PFSK-1 (cell line): ENCODE results near the gene SPATA18.

ENCODE experiments used
- FOXP2 ChIP-seq: optimal IDR thresholded peaks from 2 replicates; pipeline ENCODE3; 2011; ENCODE audit warnings: borderline replicate concordance, control low read depth, inconsistent platforms; ENCODE audit not compliant: insufficient read depth; ENCODE audit errors: extremely low read length, extremely low read depth
- POLR2AphosphoS5 ChIP-seq: IDR thresholded peaks from 2 replicates; pipeline ENCODE4 v1.6.1; 2012; ENCODE audit warnings: low read depth, mild to moderate bottlenecking, control low read depth, low read length, moderate library complexity
- REST ChIP-seq, 2 experiments: IDR thresholded peaks; 2 replicates each; pipeline versions ENCODE4 v1.6.1 to v1.8.0; 2011 to 2012; ENCODE audit warnings: low read depth in 2 of 2, low read length in 2 of 2, control low read depth in 1 of 2, inconsistent platforms in 1 of 2, mild to moderate bottlenecking in 1 of 2, moderate library complexity in 1 of 2; ENCODE audit not compliant: insufficient read depth in 1 of 2
- SIN3A ChIP-seq: IDR thresholded peaks from 2 replicates; pipeline ENCODE4 v1.6.1; 2012; ENCODE audit warnings: mild to moderate bottlenecking, low read length, moderate library complexity, borderline replicate concordance; ENCODE audit not compliant: insufficient read depth
- TAF1 ChIP-seq: IDR thresholded peaks from 2 replicates; pipeline ENCODE4 v1.6.1; 2012; ENCODE audit warnings: low read length, control low read depth, borderline replicate concordance; ENCODE audit not compliant: insufficient read depth

Gene SPATA18

DNA sequence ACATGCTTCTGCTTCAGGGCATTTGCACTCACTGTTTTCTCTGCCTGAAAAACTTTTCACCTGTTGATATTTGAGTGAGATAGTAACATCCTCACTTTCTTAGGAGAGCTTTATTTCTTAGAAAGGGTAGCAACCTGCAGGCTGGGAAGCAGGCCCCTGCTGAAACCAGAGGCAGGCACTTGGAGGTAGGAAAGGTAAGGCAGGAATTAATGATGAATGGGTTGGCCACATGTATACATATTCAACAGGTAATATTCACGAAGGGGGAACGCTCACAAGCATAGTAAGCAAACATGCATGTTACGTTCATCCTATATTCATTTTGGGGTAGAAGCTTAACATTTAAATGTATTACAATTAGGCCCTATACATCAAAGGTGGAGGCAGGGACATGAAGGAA is 3.1 kb downstream of the SPATA18 start:
- TF ChIP-seq POLR2AphosphoS5 (no peak), REST (IDR thresholded peaks at IDR 0.05; ENCODE audit: insufficient read depth in 1 of 2, low read depth in 2 of 2, low read length in 2 of 2) (no peak), SIN3A (no peak), FOXP2 (no peak), TAF1 (no peak)

- TF ChIP-seq SIN3A, result no peak
- no peak for TF ChIP-seq FOXP2
- TF ChIP-seq REST (IDR thresholded peaks at IDR 0.05; ENCODE audit: insufficient read depth in 1 of 2, low read depth in 2 of 2, low read length in 2 of 2), result no peak
- no peak for TF ChIP-seq TAF1
- no peak for TF ChIP-seq POLR2AphosphoS5
These were observed 6.1 kb downstream of the SPATA18 start for GRCh38 chr4:52057196-52057595.

GRCh38 chr4:52058275-52058674 is 7.2 kb downstream of the SPATA18 start:
- TF ChIP-seq POLR2AphosphoS5 (no peak), REST (IDR thresholded peaks at IDR 0.05; ENCODE audit: insufficient read depth in 1 of 2, low read depth in 2 of 2, low read length in 2 of 2) (no peak), SIN3A (no peak), TAF1 (no peak)

DNA sequence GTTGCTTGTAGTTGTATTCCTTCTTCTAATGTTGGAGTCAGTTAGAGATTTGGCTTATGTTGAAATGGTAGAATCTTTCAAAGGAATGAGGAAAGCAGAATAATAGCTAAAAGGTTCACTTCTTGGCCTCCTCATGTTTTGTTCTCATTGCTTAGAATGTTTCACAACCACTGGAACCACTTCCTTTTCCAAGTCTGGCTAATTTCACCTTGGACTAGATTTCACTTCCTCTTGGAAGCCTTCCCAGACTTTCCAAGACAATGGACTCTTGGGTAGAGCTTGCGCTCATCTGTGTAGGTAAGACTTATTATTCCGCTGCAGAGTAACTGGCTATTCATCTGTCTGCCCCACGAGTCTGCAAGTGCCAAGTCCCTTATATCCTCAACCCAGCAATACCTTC is 8.3 kb downstream of the SPATA18 start:
- TF ChIP-seq POLR2AphosphoS5 (no peak), SIN3A (no peak), FOXP2 (no peak), TAF1 (no peak), REST (IDR thresholded peaks at IDR 0.05; ENCODE audit: insufficient read depth in 1 of 2, low read depth in 2 of 2, low read length in 2 of 2) (no peak)

DNA sequence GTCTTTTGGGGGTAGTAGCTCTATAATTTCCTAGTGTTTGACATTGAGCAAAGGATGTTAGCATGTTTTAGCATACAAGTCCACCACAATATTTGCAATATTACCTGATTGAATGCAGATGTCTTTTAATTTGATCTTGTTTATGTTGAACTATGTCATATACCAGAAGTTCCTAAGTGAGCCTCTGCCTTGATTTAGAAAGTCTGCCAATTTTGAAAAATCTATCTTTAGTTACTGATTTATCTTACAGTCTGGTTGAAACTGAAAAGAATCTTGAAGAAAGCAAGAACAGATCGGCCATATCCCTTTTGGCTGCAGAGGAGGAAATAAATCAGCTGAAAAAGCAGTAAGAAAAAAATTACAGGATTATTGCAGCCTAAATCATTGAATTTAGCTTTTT is 18.5 kb downstream of the SPATA18 start:
- TF ChIP-seq FOXP2 (no peak), REST (IDR thresholded peaks at IDR 0.05; ENCODE audit: insufficient read depth in 1 of 2, low read depth in 2 of 2, low read length in 2 of 2) (no peak), TAF1 (no peak), POLR2AphosphoS5 (no peak), SIN3A (no peak)
